BLaER1 treated with 17β-estradiol and CSF1 and Interleukin-3, amounts not matched to agents 10 nM and 100 nM (cell line): ENCODE data around the gene ZSCAN2.
A peak's percentile ranks its signal among the peaks of the same experiment; 100 is the strongest.
"Not testable (repeated sequence)": the region's sequence is repeated elsewhere in the genome, so short reads cannot be mapped to it uniquely, and the experiment has no call there.

Experiments
- H3K27ac ChIP-seq, 11 experiments: shearing (Covaris generic); formaldehyde crosslinking; 2 replicates each; pipeline ENCODE4 v1.8.1; 2022
- H3K27me3 ChIP-seq, 11 experiments: shearing (Covaris generic); formaldehyde crosslinking; 2 replicates each; pipeline ENCODE4 v1.8.1; 2022
- H3K36me3 ChIP-seq, 11 experiments: shearing (Covaris generic); formaldehyde crosslinking; 2 replicates each; pipeline ENCODE4 v1.8.1; 2022
- H3K4me1 ChIP-seq, 10 experiments: shearing (Covaris generic); formaldehyde crosslinking; 2 replicates each; pipeline ENCODE4 v1.8.1; 2022
- H3K4me2 ChIP-seq, 11 experiments: shearing (Covaris generic); formaldehyde crosslinking; 2 replicates each; pipeline ENCODE4 v1.8.1; 2022
- H3K4me3 ChIP-seq, 10 experiments: shearing (Covaris generic); formaldehyde crosslinking; 2 replicates each; pipeline ENCODE4 v1.8.1; 2022
- H3K9ac ChIP-seq, 11 experiments: shearing (Covaris generic); formaldehyde crosslinking; 2 replicates each; pipeline ENCODE4 v1.8.1; 2022
- H3K9me3 ChIP-seq, 11 experiments: shearing (Covaris generic); formaldehyde crosslinking; replicated peaks in 1 of 11; 2 replicates each; pipeline ENCODE4 v1.8.1; 2022
- H4K20me1 ChIP-seq, 11 experiments: shearing (Covaris generic); formaldehyde crosslinking; 2 replicates each; pipeline ENCODE4 v1.8.1; 2022
- Cebpa-rat ChIP-seq, 11 experiments: shearing (Covaris generic); IDR thresholded peaks; 2 replicates each; pipeline ENCODE4 v1.8.1; 2022

Gene ZSCAN2

GRCh38 chr15:84621358-84621979, 20.7 kb downstream of the ZSCAN2 start:
- no peak overlapping the region for H3K27ac ChIP-seq
- peaks cover 0 to 20% (median 6%) of the 10 kb centered on the region in 10 experiments; a peak in 16 of 20 replicates for H3K4me1 ChIP-seq
- peaks cover 0 to 7% (median 0%) of the 10 kb centered on the region in 11 experiments; a peak in 4 of 22 replicates for H4K20me1 ChIP-seq
- H3K36me3 ChIP-seq: peaks cover 40 to 98% (median 93%) of the 10 kb centered on the region in 11 experiments
- H3K9me3 ChIP-seq: peaks cover 50 to 74% (median 71%) of the 10 kb centered on the region in 11 experiments
- peaks cover 0 to 10% (median 0%) of the 10 kb centered on the region in 11 experiments; a peak in 3 of 22 replicates for H3K27me3 ChIP-seq
- no peak for TF ChIP-seq Cebpa-rat (IDR thresholded peaks at IDR 0.05)
- H3K4me2 ChIP-seq: no peak overlapping the region
- H3K4me3 ChIP-seq: peak overlapping the region; percentile 13 to 58 (median 42); a peak in 17 of 20 replicates
- H3K9ac ChIP-seq: no peak overlapping the region

- Histone ChIP-seq H3K27ac (no peak overlapping the region; a peak in 1 of 22 replicates), H3K9me3 (peaks cover 37 to 46% (median 42%) of the 10 kb centered on the region in 11 experiments), H4K20me1 (peaks cover 0 to 7% (median 0%) of the 10 kb centered on the region in 11 experiments; a peak in 4 of 22 replicates), H3K36me3 (peaks cover 40 to 90% (median 65%) of the 10 kb centered on the region in 11 experiments), H3K4me2 (no peak overlapping the region), H3K4me3 (no peak overlapping the region), H3K4me1 (peaks cover 0 to 2% (median 0%) of the 10 kb centered on the region in 10 experiments; a peak in 1 of 20 replicates), H3K27me3 (peaks cover 0 to 10% (median 0%) of the 10 kb centered on the region in 11 experiments; a peak in 3 of 22 replicates), H3K9ac (no peak overlapping the region)
- no peak for TF ChIP-seq Cebpa-rat (IDR thresholded peaks at IDR 0.05)
Observed at GRCh38 chr15:84624359-84624758, 23.6 kb downstream of the ZSCAN2 start.

GRCh38 chr15:84625123-84625522, 24.3 kb downstream of the ZSCAN2 start:
- Histone ChIP-seq H4K20me1 (peaks cover 0 to 7% (median 0%) of the 10 kb centered on the region in 11 experiments; a peak in 4 of 22 replicates), H3K27ac (no peak overlapping the region)
- TF ChIP-seq Cebpa-rat (IDR thresholded peaks at IDR 0.05): no peak

GRCh38 chr15:84629033-84629432, 28.2 kb downstream of the ZSCAN2 start:
- TF ChIP-seq Cebpa-rat (IDR thresholded peaks at IDR 0.05): no peak
- H3K4me2 ChIP-seq: no peak overlapping the region
- no peaks in the 10 kb centered on the region for H3K9me3 ChIP-seq
- peaks cover 27 to 37% (median 31%) of the 10 kb centered on the region in 10 experiments for H3K4me1 ChIP-seq
- H4K20me1 ChIP-seq: peaks cover 0 to 10% (median 0%) of the 10 kb centered on the region in 11 experiments; a peak in 7 of 22 replicates
- no peak overlapping the region for H3K27ac ChIP-seq
- no peak overlapping the region for H3K9ac ChIP-seq
- H3K36me3 ChIP-seq: peaks cover 0 to 43% (median 19%) of the 10 kb centered on the region in 11 experiments; a peak in 17 of 22 replicates
- no peak overlapping the region for H3K4me3 ChIP-seq
- H3K27me3 ChIP-seq: no peaks in the 10 kb centered on the region

More at GRCh38 chr15:84625123-84625522, 24.3 kb downstream of the ZSCAN2 start:
- no peak overlapping the region for H3K4me2 ChIP-seq
- peaks cover 1 to 9% (median 6%) of the 10 kb centered on the region in 10 experiments for H3K4me1 ChIP-seq
- no peak overlapping the region for H3K9ac ChIP-seq
- H3K4me3 ChIP-seq: no peak overlapping the region
- H3K9me3 ChIP-seq: peaks cover 29 to 38% (median 35%) of the 10 kb centered on the region in 11 experiments
- H3K27me3 ChIP-seq: peaks cover 0 to 10% (median 0%) of the 10 kb centered on the region in 11 experiments; a peak in 3 of 22 replicates
- H3K36me3 ChIP-seq: peaks cover 33 to 82% (median 57%) of the 10 kb centered on the region in 11 experiments

GRCh38 chr15:84631706-84632272, 31.0 kb downstream of the ZSCAN2 start:
- H3K9ac ChIP-seq: peak overlapping the region; percentile 64 to 88 (median 80)
- peaks cover 50 to 61% (median 54%) of the 10 kb centered on the region in 10 experiments for H3K4me1 ChIP-seq
- H4K20me1 ChIP-seq: peaks cover 0 to 16% (median 5%) of the 10 kb centered on the region in 11 experiments; a peak in 8 of 22 replicates
- peak overlapping the region; percentile 76 to 89 (median 81) for H3K27ac ChIP-seq
- H3K9me3 ChIP-seq: no peaks in the 10 kb centered on the region
- no peaks in the 10 kb centered on the region for H3K27me3 ChIP-seq
- no peak for TF ChIP-seq Cebpa-rat (IDR thresholded peaks at IDR 0.05)
- H3K36me3 ChIP-seq: peaks cover 0 to 29% (median 8%) of the 10 kb centered on the region in 11 experiments; a peak in 12 of 22 replicates
- peak overlapping the region; percentile 60 to 78 (median 70) for H3K4me3 ChIP-seq
- H3K4me2 ChIP-seq: peak overlapping the region; percentile 90 to 100 (median 96)

GRCh38 chr15:84633311-84634227, 32.8 kb downstream of the ZSCAN2 start:
- Histone ChIP-seq H3K27ac (peak overlapping the region; percentile 64 to 85 (median 79)), H3K9me3 (no peaks in the 10 kb centered on the region)

GRCh38 chr15:84634228-84634837, 33.5 kb downstream of the ZSCAN2 start:
- Histone ChIP-seq H3K9me3 (no peaks in the 10 kb centered on the region), H3K4me2 (peak overlapping the region; percentile 90 to 100 (median 96)), H4K20me1 (peaks cover 0 to 16% (median 5%) of the 10 kb centered on the region in 11 experiments; a peak in 9 of 22 replicates), H3K9ac (peak overlapping the region; percentile 76 to 88 (median 83)), H3K36me3 (peaks cover 6 to 32% (median 22%) of the 10 kb centered on the region in 11 experiments), H3K4me1 (peaks cover 50 to 67% (median 60%) of the 10 kb centered on the region in 10 experiments), H3K27ac (peak overlapping the region; percentile 64 to 85 (median 79)), H3K27me3 (no peaks in the 10 kb centered on the region), H3K4me3 (peak overlapping the region; percentile 60 to 78 (median 70))
- TF ChIP-seq Cebpa-rat (IDR thresholded peaks at IDR 0.05): no peak

More at GRCh38 chr15:84633311-84634227, 32.8 kb downstream of the ZSCAN2 start:
- Histone ChIP-seq H3K36me3 (peaks cover 0 to 25% (median 17%) of the 10 kb centered on the region in 11 experiments; a peak in 16 of 22 replicates), H3K4me3 (peak overlapping the region; percentile 60 to 78 (median 70)), H4K20me1 (peaks cover 0 to 16% (median 5%) of the 10 kb centered on the region in 11 experiments; a peak in 9 of 22 replicates), H3K27me3 (no peaks in the 10 kb centered on the region), H3K4me1 (peaks cover 50 to 67% (median 60%) of the 10 kb centered on the region in 10 experiments), H3K9ac (peak overlapping the region; percentile 76 to 88 (median 83)), H3K4me2 (peak overlapping the region; percentile 90 to 100 (median 96))
- TF ChIP-seq Cebpa-rat (IDR thresholded peaks at IDR 0.05): no peak

GRCh38 chr15:84638103-84638502, 37.3 kb downstream of the ZSCAN2 start:
- Histone ChIP-seq H3K27ac (peak overlapping the region in 2 of 11 experiments; percentile 31 to 40; a peak in 3 of 22 replicates), H3K4me1 (peaks cover 21 to 40% (median 36%) of the 10 kb centered on the region in 10 experiments), H3K4me2 (no peak overlapping the region; a peak in 1 of 22 replicates), H3K9me3 (no peaks in the 10 kb centered on the region), H4K20me1 (peaks cover 0 to 17% (median 10%) of the 10 kb centered on the region in 11 experiments; a peak in 11 of 22 replicates), H3K36me3 (peaks cover 43 to 70% (median 60%) of the 10 kb centered on the region in 11 experiments), H3K27me3 (no peaks in the 10 kb centered on the region), H3K4me3 (no peak overlapping the region), H3K9ac (peak overlapping the region in 1 of 11 experiments; percentile 35; a peak in 2 of 22 replicates)
- no peak for TF ChIP-seq Cebpa-rat (IDR thresholded peaks at IDR 0.05)

GRCh38 chr15:84641871-84642270, 41.1 kb downstream of the ZSCAN2 start:
- not testable (repeated sequence) for H3K27ac ChIP-seq, H3K9me3 ChIP-seq, H3K9ac ChIP-seq, H3K4me2 ChIP-seq, H3K4me3 ChIP-seq, H3K27me3 ChIP-seq
- peaks cover 0 to 38% (median 11%) of the 10 kb centered on the region in 11 experiments; a peak in 9 of 22 replicates for H4K20me1 ChIP-seq
- H3K36me3 ChIP-seq: peaks cover 81 to 99% (median 89%) of the 10 kb centered on the region in 11 experiments
- H3K4me1 ChIP-seq: peaks cover 0 to 22% (median 8%) of the 10 kb centered on the region in 10 experiments; a peak in 12 of 20 replicates

- Histone ChIP-seq H3K4me1 (peaks cover 0 to 22% (median 8%) of the 10 kb centered on the region in 10 experiments; a peak in 12 of 20 replicates), H4K20me1 (peaks cover 0 to 46% (median 14%) of the 10 kb centered on the region in 11 experiments; a peak in 10 of 22 replicates), H3K4me2 (peak overlapping the region in 2 of 11 experiments; percentile 21 to 25; a peak in 1 of 22 replicates), H3K36me3 (peaks cover 89 to 100% (median 96%) of the 10 kb centered on the region in 11 experiments)
- not testable (repeated sequence) for H3K27ac ChIP-seq, H3K4me3 ChIP-seq, H3K9ac ChIP-seq, H3K9me3 ChIP-seq, H3K27me3 ChIP-seq
Observed at GRCh38 chr15:84642640-84643039, 41.8 kb downstream of the ZSCAN2 start.
